Forelimb muscle (tissue), 1 donor: Measurements from ENCODE around the gene FRMPD1. TPM values are rescaled to one million over a fixed set of nuclear protein-coding genes. Genes with fewer than 3 reads are reported as not detected.

Experiments
- DNase-seq: peaks from one replicate; pipeline ENCODE4 v3.0.0-alpha.2; 2013; ENCODE audit warnings: low read depth
- polyA plus RNA-seq: library from polyadenylated mRNA; unstranded; fragments of 120-200 nt; gene quantifications from one replicate; pipeline ENCODE4 v1.2.1, GENCODE V29; 2013; ENCODE audit not compliant: insufficient read length

Gene FRMPD1
- polyA plus RNA-seq, 1 donor, result 12.5 TPM

- no peak for DNase-seq
Measured at GRCh38 chr9:37626708-37627292, 24.0 kb upstream of the FRMPD1 start.

- no peak for DNase-seq
Measured at GRCh38 chr9:37632479-37632878, 18.3 kb upstream of the FRMPD1 start.

- no peak for DNase-seq
Measured at GRCh38 chr9:37635808-37636207, 14.9 kb upstream of the FRMPD1 start.

- DNase-seq, result no peak
Measured at GRCh38 chr9:37636511-37637448, 14.0 kb upstream of the FRMPD1 start.

- no peak for DNase-seq
Measured at GRCh38 chr9:37639109-37639762, 11.5 kb upstream of the FRMPD1 start.

GRCh38 chr9:37639841-37640240 lies 10.9 kb upstream of the FRMPD1 start:
- DNase-seq, result no peak

- DNase-seq, result no peak
Measured at GRCh38 chr9:37640246-37640645, 10.5 kb upstream of the FRMPD1 start.

- no peak for DNase-seq
Measured at GRCh38 chr9:37641331-37641730, 9.4 kb upstream of the FRMPD1 start.

- no peak for DNase-seq
Measured at GRCh38 chr9:37643214-37643613, 7.5 kb upstream of the FRMPD1 start.

GRCh38 chr9:37645903-37646506 lies 4.7 kb upstream of the FRMPD1 start:
- no peak for DNase-seq

GRCh38 chr9:37650299-37650872 lies 368 bp upstream of the FRMPD1 start:
- DNase-seq, result no peak

GRCh38 chr9:37652261-37652660 lies 1.5 kb downstream of the FRMPD1 start:
- DNase-seq, result no peak

- no peak for DNase-seq
Measured at GRCh38 chr9:37653385-37653784, 2.6 kb downstream of the FRMPD1 start.

GRCh38 chr9:37656936-37657335 lies 6.2 kb downstream of the FRMPD1 start:
- no peak for DNase-seq

GRCh38 chr9:37660691-37661090 lies 9.9 kb downstream of the FRMPD1 start:
- DNase-seq, result no peak

GRCh38 chr9:37663926-37664325 lies 13.2 kb downstream of the FRMPD1 start:
- DNase-seq, result no peak

GRCh38 chr9:37667706-37668105 lies 17.0 kb downstream of the FRMPD1 start:
- no peak for DNase-seq

- DNase-seq, result no peak
Measured at GRCh38 chr9:37668116-37668601, 17.4 kb downstream of the FRMPD1 start.

- no peak for DNase-seq
Measured at GRCh38 chr9:37669232-37669631, 18.5 kb downstream of the FRMPD1 start.

GRCh38 chr9:37675661-37676060 lies 24.9 kb downstream of the FRMPD1 start:
- DNase-seq, result no peak

GRCh38 chr9:37676411-37676830 lies 25.7 kb downstream of the FRMPD1 start:
- DNase-seq, result no peak

- DNase-seq, result no peak
Measured at GRCh38 chr9:37677435-37677834, 26.7 kb downstream of the FRMPD1 start.
